ENCODE measurements around the gene CDCA4.

CDCA4 gene

GRCh38 chr14:104968541-104969401, 52.1 kb downstream of the CDCA4 start:
- Histone ChIP-seq H4K20me1 (ENCODE audit: control insufficient read depth, insufficient read depth, low read depth, low read length) (no peaks in the 10 kb centered on the region), H3K36me3 (ENCODE audit: control insufficient read depth, low read length) (no peaks in the 10 kb centered on the region), H3K79me2 (ENCODE audit: control insufficient read depth, low read length) (no peaks in the 10 kb centered on the region), H3K4me2 (ENCODE audit: low read length) (peak overlapping the region; percentile 60), H3K9me2 (replicated peaks; ENCODE audit: control insufficient read depth, low read length) (no peaks in the 10 kb centered on the region), H3F3A (ENCODE audit: control insufficient read depth, insufficient read depth) (no peaks in the 10 kb centered on the region), H3K4me3 (ENCODE audit: low read length) (peak overlapping the region; percentile 40), H3K27me3 (ENCODE audit: control insufficient read depth, low read length) (peaks cover 10% of the 10 kb centered on the region; the same call in 1 of the 2 replicates), H3K9me3 (ENCODE audit: control insufficient read depth, insufficient read depth, low read length) (no peaks in the 10 kb centered on the region), H3K27ac (ENCODE audit: low read depth, low read length) (no peak overlapping the region), H3K4me1 (ENCODE audit: control insufficient read depth, low read length) (peaks cover 22% of the 10 kb centered on the region)
- TF ChIP-seq CTCF (IDR thresholded peaks at IDR 0.05; ENCODE audit: low read depth, low read length, poor library complexity, severe bottlenecking) (peak; percentile 21), EZH2phosphoT487 (IDR thresholded peaks at IDR 0.05; ENCODE audit: borderline replicate concordance, low read length) (no peak)

- H3K79me2 ChIP-seq (ENCODE audit: control insufficient read depth, low read length) = no peaks in the 10 kb centered on the region
- no peaks in the 10 kb centered on the region for H3K9me3 ChIP-seq (ENCODE audit: control insufficient read depth, insufficient read depth, low read length)
- peak overlapping the region; percentile 60 for H3K4me2 ChIP-seq (ENCODE audit: low read length)
- peaks cover 10% of the 10 kb centered on the region; the same call in 1 of the 2 replicates for H3K27me3 ChIP-seq (ENCODE audit: control insufficient read depth, low read length)
- H3K4me1 ChIP-seq (ENCODE audit: control insufficient read depth, low read length) = peaks cover 22% of the 10 kb centered on the region
- no peaks in the 10 kb centered on the region for H3K9me2 ChIP-seq (replicated peaks; ENCODE audit: control insufficient read depth, low read length)
- TF ChIP-seq CTCF (IDR thresholded peaks at IDR 0.05; ENCODE audit: low read depth, low read length, poor library complexity, severe bottlenecking) (no peak), EZH2phosphoT487 (IDR thresholded peaks at IDR 0.05; ENCODE audit: borderline replicate concordance, low read length) (no peak)
- H3K36me3 ChIP-seq (ENCODE audit: control insufficient read depth, low read length) = no peaks in the 10 kb centered on the region
- H3K4me3 ChIP-seq (ENCODE audit: low read length) = peak overlapping the region; percentile 40
- H4K20me1 ChIP-seq (ENCODE audit: control insufficient read depth, insufficient read depth, low read depth, low read length) = no peaks in the 10 kb centered on the region
- no peaks in the 10 kb centered on the region for H3F3A ChIP-seq (ENCODE audit: control insufficient read depth, insufficient read depth)
- no peak overlapping the region for H3K27ac ChIP-seq (ENCODE audit: low read depth, low read length)
These were observed 52.7 kb downstream of the CDCA4 start for GRCh38 chr14:104968153-104968527.

DNA sequence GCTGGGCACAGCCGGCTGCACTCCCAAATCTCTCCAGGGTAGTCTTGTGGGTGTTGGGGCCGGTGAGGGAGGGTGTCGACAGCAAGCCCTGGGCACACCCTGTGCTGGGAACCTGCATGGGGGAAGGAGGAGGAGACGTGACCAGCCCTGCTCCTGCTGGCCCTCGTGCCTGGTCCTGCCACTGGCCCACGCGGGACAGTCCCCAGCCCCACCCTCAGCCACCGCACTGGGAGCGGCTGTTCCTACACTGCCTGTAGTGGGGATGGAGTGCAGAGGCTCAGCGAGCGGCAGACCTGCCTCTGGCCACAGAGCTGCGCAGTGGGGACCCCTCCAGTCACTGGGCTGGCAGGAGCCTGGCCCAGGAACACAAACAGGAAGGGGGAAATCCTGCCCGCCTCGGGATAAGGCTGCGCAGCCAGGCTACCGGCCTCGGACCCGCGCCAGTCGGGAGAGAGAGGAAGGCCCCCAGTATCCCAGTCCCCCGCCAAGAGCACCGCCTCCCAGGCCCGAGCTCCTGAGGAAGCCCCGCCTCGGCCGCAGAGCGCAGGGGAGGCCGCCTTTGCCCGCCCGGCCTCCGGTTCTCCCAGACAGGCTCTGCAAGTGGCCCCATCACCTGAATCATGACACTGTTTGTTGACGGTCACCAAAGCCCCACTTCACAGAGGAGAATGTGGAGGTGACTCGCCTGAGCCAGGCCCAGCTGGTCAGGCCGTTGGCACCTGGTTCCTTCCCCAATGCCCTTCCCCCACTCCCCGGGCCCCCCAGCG, 53.3 kb downstream of the CDCA4 start:
- peak overlapping the region; percentile 40 for H3K4me3 ChIP-seq (ENCODE audit: low read length)
- peaks cover 11% of the 10 kb centered on the region; the same call in 1 of the 2 replicates for H3K27me3 ChIP-seq (ENCODE audit: control insufficient read depth, low read length)
- TF ChIP-seq EZH2phosphoT487 (IDR thresholded peaks at IDR 0.05; ENCODE audit: borderline replicate concordance, low read length) (no peak), CTCF (IDR thresholded peaks at IDR 0.05; ENCODE audit: low read depth, low read length, poor library complexity, severe bottlenecking) (no peak)
- H3K36me3 ChIP-seq (ENCODE audit: control insufficient read depth, low read length) = no peaks in the 10 kb centered on the region
- no peaks in the 10 kb centered on the region for H3K79me2 ChIP-seq (ENCODE audit: control insufficient read depth, low read length)
- H3K4me2 ChIP-seq (ENCODE audit: low read length) = peak overlapping the region; percentile 60
- no peaks in the 10 kb centered on the region for H3K9me3 ChIP-seq (ENCODE audit: control insufficient read depth, insufficient read depth, low read length)
- peaks cover 22% of the 10 kb centered on the region for H3K4me1 ChIP-seq (ENCODE audit: control insufficient read depth, low read length)
- no peaks in the 10 kb centered on the region for H3K9me2 ChIP-seq (replicated peaks; ENCODE audit: control insufficient read depth, low read length)
- no peak overlapping the region for H3K27ac ChIP-seq (ENCODE audit: low read depth, low read length)
- H4K20me1 ChIP-seq (ENCODE audit: control insufficient read depth, insufficient read depth, low read depth, low read length) = no peaks in the 10 kb centered on the region
- no peaks in the 10 kb centered on the region for H3F3A ChIP-seq (ENCODE audit: control insufficient read depth, insufficient read depth)
